ENCODE measurements around the gene MYH11.
"Not testable (repeated sequence)": the region's sequence is repeated elsewhere in the genome, so short reads cannot be mapped to it uniquely, and the experiment has no call there.

The MYH11 gene

GRCh38 chr16:15876503-15876902 is 19.7 kb upstream of the MYH11 start:
- DNase-seq (ENCODE audit: low spot score), result no peak

DNA sequence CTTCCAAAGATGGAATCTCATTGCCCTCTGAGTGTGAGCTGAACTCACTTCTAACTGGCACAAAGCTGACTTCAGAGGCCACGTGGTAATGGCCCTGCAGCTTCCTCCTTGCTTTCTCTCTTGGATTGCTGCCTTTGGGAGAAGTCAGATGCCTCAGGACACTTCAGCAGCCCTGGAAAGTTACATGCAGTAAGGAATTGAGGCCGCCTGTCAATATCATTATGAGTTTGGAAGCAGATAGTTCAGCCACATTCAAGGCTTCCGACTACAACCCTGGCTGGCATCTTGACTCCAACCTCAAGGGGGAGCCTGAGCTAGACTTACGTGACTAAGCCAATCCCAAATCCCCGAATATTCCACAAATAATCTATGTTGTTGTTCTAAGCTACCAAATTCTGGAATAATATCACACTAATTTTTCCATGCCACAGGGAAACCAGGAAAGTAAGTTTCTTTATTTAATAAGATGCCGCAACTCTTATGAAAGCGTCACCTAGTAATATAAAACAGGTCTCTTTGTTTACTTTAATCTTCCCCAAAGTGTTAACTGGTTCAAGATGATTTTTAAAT is 18.0 kb upstream of the MYH11 start:
- peak; percentile 63 for DNase-seq (ENCODE audit: low spot score)

DNA sequence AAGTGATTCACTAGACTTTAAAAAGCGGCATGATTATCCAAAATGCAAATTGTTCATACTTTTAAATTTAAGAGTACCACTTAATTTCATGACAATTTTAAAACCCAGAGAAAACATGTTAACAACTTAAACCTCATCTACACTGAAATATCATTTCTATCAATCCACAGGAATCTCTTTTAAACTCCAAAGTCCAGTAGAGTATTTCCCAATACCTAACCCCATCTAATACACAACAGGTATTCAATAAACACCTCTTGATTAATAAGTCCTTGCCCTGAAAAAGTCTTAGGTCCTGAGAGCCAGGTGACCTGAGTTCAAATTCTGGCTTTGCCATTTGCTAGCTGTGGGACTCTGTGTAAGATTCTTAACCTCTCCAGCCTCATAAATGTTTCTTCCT is 16.9 kb upstream of the MYH11 start:
- DNase-seq (ENCODE audit: low spot score), result no peak

- DNase-seq (ENCODE audit: low spot score), result no peak
Observed at GRCh38 chr16:15873301-15873700, 16.5 kb upstream of the MYH11 start.

GRCh38 chr16:15870011-15870410 is 13.2 kb upstream of the MYH11 start:
- no peak for DNase-seq (ENCODE audit: low spot score)

- DNase-seq (ENCODE audit: low spot score), result no peak
Observed at GRCh38 chr16:15866451-15866850, 9.6 kb upstream of the MYH11 start.

DNA sequence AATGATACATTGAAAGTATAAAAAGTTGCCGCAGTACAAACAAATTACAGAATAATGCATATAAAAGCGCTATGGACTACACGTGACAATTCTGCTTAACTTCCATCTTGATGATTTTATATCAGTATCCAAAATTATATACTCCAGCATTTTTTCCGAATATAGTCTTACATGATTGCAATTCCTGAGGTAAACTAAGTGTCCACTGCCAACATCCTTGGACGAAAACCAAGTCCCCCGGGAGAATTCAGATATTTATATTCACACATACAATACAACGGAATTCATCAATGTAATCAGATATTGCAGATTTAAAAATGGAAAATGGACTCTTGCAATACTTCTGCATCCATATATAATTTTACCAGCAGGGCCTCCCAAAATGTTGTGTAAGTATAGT is 8.9 kb upstream of the MYH11 start:
- DNase-seq (ENCODE audit: low spot score), result no peak

- DNase-seq (ENCODE audit: low spot score), result no peak
Observed at GRCh38 chr16:15864939-15865338, 8.1 kb upstream of the MYH11 start.

DNA sequence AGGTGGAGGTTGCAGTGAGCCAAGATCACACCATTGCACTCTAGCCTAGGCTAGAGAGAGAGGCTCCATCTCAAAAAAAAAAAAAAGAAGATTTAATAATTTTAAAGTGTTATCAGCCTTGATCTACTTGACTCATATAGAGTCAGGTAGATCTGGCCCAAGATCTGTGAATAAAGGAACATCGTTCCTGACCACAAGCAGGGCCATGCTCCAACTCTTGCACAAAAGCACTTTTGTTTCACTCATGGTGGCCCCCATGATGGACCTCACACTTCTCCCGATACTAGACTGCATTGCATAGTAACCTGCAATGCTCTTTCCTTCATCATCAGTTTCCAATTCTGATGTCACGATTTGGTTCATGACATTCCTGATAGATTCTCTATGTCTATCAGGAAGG is 5.2 kb upstream of the MYH11 start:
- no peak for DNase-seq (ENCODE audit: low spot score)

- DNase-seq (ENCODE audit: low spot score), result no peak
Observed at GRCh38 chr16:15858921-15859668, 2.3 kb upstream of the MYH11 start.

GRCh38 chr16:15857724-15858560 is 1.1 kb upstream of the MYH11 start:
- no peak for DNase-seq (ENCODE audit: low spot score)

DNA sequence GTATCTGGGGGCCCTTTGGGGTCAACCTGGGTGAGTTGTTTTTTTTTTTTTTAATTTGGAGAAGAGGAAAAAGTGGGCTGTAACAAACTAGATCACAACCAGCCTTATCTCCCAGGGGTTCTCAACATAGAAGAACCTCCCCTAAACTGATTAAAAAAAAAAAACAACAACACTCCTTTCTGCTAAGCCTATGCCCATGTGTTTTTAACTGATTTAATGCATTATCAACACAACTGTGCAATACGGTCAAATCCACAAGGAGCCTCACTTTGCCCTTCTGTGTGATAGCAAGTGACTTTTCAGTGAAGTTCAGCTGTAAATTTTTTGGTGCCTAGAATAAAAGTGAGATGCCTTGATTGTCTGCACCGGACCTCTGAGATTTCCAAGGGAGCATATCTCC is 646 bp downstream of the MYH11 start:
- DNase-seq (ENCODE audit: low spot score), result no peak

DNA sequence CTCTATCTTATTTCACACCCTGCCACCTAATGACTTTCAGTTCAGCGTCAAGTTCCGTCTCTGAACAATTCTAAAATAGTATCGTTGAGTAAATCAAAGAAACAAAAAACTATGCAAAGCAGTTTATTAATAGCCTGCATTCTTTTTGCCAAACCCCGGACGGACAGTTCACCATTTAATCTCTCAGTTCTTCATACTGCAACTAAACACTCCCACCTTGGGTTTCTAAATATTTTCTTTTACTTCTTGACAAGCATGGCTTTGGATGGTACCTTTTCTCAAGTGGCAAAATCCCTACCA is 1.2 kb downstream of the MYH11 start:
- DNase-seq (ENCODE audit: low spot score), result no peak

GRCh38 chr16:15854906-15855703 is 1.7 kb downstream of the MYH11 start:
- no peak for DNase-seq (ENCODE audit: low spot score)

GRCh38 chr16:15854061-15854460 is 2.8 kb downstream of the MYH11 start:
- DNase-seq (ENCODE audit: low spot score), result no peak

- no peak for DNase-seq (ENCODE audit: low spot score)
Observed at GRCh38 chr16:15853021-15853420, 3.8 kb downstream of the MYH11 start.

DNA sequence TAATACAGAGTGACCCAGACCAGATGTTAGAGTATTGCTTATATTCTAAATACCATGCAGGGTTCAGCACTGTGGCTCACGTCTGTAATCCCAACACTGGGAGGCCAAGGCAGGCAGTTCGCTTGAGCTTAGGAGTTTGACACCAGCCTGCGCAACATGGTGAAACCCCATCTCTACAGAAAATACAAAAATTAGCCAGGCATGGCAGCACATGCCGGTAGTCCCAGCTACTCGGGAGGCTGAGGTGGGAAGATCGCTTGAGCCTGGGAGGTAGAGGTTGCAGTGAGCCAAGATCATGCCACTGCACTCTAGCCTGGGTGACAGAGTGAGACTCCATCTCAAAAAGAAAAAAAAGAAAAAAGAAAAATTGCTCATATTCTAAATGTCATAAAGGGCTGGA is 6.3 kb downstream of the MYH11 start:
- DNase-seq (ENCODE audit: low spot score), result not testable (repeated sequence)

GRCh38 chr16:15849209-15849981 is 7.4 kb downstream of the MYH11 start:
- no peak for DNase-seq (ENCODE audit: low spot score)

DNA sequence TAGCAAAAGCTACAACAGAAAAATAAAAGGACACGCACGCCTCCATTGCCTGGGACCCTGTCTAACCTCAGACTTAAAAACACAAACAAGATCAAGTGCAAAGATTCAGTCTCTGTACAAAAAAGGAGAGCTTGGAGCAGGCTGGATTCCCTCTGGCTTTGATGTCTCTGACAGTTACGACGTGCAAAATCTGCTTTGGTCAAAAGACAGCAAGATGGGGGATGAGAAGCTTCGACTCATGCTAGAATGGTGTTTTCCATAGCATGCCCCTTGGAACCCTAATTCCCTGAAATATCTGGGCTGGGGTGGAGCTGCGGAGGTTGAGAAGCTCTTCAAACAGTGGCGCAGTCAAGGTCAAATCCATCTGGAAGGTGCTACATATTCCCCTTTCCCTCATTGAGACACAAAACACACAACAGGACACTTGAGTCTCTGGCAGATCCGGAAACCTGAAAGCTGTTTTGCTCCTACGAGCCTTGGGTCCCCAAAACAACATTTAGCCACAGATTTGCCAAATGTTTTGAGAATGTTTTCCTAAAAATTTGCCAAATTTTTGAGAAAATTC is 9.1 kb downstream of the MYH11 start:
- no peak for DNase-seq (ENCODE audit: low spot score)

GRCh38 chr16:15846510-15846909 is 10.3 kb downstream of the MYH11 start:
- no peak for DNase-seq (ENCODE audit: low spot score)

GRCh38 chr16:15843635-15844279 is 13.1 kb downstream of the MYH11 start:
- no peak for DNase-seq (ENCODE audit: low spot score)

All from kidney capillary endothelial cell (primary cell).